Muscle layer of duodenum (tissue), 2 donors: ENCODE results near the gene FOS.

Experiments used
- H3K27ac ChIP-seq: one replicate; pipeline ENCODE4 v1.7.0; 2013; ENCODE audit warnings: mild to moderate bottlenecking, low read length
- H3K27me3 ChIP-seq: one replicate; pipeline ENCODE4 v1.7.0; 2013; ENCODE audit warnings: low read depth, mild to moderate bottlenecking, control low read depth, low read length
- H3K36me3 ChIP-seq, 2 donors: one replicate each; pipeline ENCODE4 v1.7.0; 2013; ENCODE audit warnings: low read length in 2 of 2, control low read depth in 1 of 2, mild to moderate bottlenecking in 1 of 2; ENCODE audit not compliant: insufficient read depth in 2 of 2, control insufficient read depth in 1 of 2
- H3K4me1 ChIP-seq, 2 donors: one replicate each; pipeline ENCODE4 v1.7.0; 2013; ENCODE audit warnings: low read length in 2 of 2, mild to moderate bottlenecking in 2 of 2, control low read depth in 1 of 2, moderate library complexity in 1 of 2; ENCODE audit not compliant: insufficient read depth in 2 of 2, control insufficient read depth in 1 of 2
- H3K4me3 ChIP-seq, 2 donors: one replicate each; pipeline ENCODE4 v1.7.0; 2013; ENCODE audit warnings: low read length in 2 of 2, low read depth in 1 of 2, mild to moderate bottlenecking in 1 of 2
- H3K9me3 ChIP-seq, 2 donors: one replicate each; pipeline ENCODE4 v1.7.0; 2013; ENCODE audit warnings: low read length in 2 of 2, control low read depth in 1 of 2, mild to moderate bottlenecking in 1 of 2; ENCODE audit not compliant: control insufficient read depth in 1 of 2
- donor health status: healthy.

Gene FOS

DNA sequence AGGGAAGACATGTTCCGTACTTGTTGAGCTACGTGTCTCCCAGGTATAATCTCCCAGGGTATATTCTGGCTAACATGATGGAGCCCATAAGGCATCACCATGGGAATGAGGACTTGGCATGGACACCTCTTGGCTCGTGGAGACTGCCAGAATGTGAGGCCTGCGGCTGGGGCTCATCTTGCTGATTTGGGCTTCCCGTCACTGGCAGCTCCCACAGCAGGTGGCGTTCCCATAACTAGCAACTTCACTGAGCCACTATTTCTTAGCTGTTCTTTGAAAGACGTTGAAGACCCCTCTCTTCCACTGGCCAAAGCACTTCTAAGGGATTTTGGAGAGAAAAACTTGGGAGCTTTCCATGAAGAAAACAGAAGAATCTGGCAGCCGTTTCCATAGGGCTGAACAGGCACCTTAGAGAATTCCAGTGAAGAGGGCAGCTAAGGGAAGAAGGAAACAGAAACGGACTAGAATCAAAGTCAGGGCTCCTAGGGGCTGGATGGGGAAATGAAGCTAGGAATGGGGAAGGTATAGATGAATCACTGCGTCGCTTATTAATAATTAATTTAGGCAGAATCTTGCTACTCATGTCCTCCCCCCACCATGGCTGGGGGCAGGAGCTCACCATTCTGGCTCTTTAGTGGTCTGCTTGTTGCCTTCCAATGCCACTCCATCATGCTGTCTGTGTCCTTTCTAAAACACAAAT is 39.7 kb upstream of the FOS start:
- H3K4me1 ChIP-seq = peaks cover 4 to 33% of the 10 kb centered on the region in 2 donors
- peak overlapping the region; percentile 66 for H3K27ac ChIP-seq
- H3K36me3 ChIP-seq = no peaks in the 10 kb centered on the region
- H3K4me3 ChIP-seq = no peak overlapping the region
- H3K9me3 ChIP-seq = no peaks in the 10 kb centered on the region
- H3K27me3 ChIP-seq = no peaks in the 10 kb centered on the region

GRCh38 chr14:75240781-75241180 is 37.8 kb upstream of the FOS start:
- Histone ChIP-seq H3K4me3 (no peak overlapping the region), H3K36me3 (no peaks in the 10 kb centered on the region), H3K9me3 (no peaks in the 10 kb centered on the region), H3K27ac (no peak overlapping the region), H3K4me1 (peaks cover 4 to 33% of the 10 kb centered on the region in 2 donors), H3K27me3 (no peaks in the 10 kb centered on the region)

- no peaks in the 10 kb centered on the region for H3K27me3 ChIP-seq
- H3K27ac ChIP-seq = no peak overlapping the region
- H3K4me1 ChIP-seq = peaks cover 3 to 19% of the 10 kb centered on the region in 2 donors
- no peaks in the 10 kb centered on the region for H3K9me3 ChIP-seq
- H3K4me3 ChIP-seq = no peak overlapping the region
- H3K36me3 ChIP-seq = no peaks in the 10 kb centered on the region
Observed at GRCh38 chr14:75242546-75243273, 35.9 kb upstream of the FOS start.

DNA sequence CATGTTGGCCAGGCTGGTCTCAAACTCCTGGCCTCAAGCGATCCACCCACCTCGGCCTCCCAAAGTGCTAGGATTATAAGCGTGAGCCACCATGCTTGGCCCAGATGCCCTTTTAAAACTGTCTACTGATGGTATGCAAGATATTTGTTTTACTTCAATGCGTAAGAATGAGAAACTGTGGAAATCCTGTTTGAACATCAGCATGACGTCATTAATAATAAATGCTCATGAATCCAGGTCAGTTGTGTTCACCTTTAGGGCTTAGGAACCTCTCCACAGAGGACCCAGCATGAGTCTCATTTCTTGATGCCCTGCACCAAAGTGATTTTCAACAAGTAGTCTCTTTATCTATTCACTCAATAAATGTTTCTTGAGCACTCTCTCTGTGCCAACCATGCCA is 34.5 kb upstream of the FOS start:
- H3K9me3 ChIP-seq = no peaks in the 10 kb centered on the region
- H3K27ac ChIP-seq = no peak overlapping the region
- H3K27me3 ChIP-seq = no peaks in the 10 kb centered on the region
- H3K4me3 ChIP-seq = no peak overlapping the region
- H3K36me3 ChIP-seq = no peaks in the 10 kb centered on the region
- H3K4me1 ChIP-seq = peaks cover 4 to 7% of the 10 kb centered on the region in 2 donors

DNA sequence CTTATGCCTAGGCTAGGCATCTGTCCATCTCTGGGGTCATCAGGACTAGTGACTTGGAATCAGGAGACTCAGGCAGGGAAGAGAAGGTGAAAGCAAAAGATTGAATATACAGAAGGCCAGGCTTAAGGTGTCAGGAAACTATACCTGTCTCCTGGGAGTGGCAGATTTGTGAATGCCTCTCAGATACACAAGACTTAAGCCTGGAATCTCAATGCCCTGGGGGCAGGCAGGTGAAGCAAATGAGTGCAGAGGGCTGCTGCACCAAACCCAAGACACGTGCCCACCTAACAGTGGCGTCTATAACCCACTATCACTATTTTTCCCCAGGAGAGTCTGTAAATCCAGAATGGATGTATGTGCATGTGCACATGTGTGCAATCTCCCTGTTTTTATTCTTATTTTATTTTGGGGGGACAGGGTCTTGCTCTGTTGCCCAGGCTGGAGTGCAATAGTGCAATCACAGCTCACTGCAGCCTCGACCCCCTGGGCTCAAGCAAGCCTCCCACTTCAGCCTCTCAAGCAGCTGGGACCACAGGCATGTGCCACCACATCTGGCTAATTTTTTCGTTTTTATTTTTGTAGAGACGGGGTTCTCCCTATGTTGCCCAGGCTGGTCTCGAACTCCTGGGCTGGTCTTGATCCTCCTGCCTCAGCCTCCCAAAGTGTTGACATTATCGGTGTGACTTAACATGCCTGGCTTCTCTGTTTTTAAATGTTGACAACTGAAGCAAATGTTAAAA is 31.9 kb upstream of the FOS start:
- Histone ChIP-seq H3K36me3 (no peaks in the 10 kb centered on the region), H3K4me3 (no peak overlapping the region), H3K27ac (no peak overlapping the region), H3K27me3 (no peaks in the 10 kb centered on the region), H3K9me3 (no peaks in the 10 kb centered on the region), H3K4me1 (peaks cover 0 to 4% of the 10 kb centered on the region in 2 donors)

DNA sequence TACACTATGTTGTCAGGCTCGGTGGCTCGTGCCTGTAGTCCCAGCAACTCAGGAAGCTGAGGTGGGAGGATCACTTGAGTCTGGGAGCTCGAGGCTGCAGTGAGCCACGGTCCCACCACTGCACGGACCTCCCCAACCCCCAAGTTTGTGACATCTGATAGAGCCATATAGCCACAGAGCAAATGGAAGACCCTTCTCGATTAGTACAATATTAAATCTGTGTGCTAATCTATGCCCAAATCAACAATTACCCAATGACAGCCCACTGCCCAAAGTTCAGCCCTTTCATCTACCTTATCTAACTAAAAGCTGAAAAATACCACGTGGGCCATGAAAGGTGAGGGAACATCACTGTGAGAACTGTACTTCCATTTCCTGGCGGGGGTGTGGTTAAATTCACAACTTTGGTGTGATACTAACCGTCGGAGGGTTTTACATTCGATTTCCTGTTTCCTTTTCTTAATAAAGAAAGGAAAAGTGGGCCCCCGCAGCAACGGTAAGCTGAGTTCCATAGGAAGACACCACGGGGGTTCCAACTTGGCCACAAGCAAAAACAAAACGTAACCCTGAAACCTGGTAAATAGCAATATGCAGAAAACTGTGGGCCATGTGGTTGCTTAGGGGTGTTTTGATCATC is 31.2 kb upstream of the FOS start:
- no peak overlapping the region for H3K27ac ChIP-seq
- no peaks in the 10 kb centered on the region for H3K27me3 ChIP-seq
- peaks cover 0 to 4% of the 10 kb centered on the region in 2 donors for H3K4me1 ChIP-seq
- H3K4me3 ChIP-seq = no peak overlapping the region
- H3K9me3 ChIP-seq = no peaks in the 10 kb centered on the region
- no peaks in the 10 kb centered on the region for H3K36me3 ChIP-seq

DNA sequence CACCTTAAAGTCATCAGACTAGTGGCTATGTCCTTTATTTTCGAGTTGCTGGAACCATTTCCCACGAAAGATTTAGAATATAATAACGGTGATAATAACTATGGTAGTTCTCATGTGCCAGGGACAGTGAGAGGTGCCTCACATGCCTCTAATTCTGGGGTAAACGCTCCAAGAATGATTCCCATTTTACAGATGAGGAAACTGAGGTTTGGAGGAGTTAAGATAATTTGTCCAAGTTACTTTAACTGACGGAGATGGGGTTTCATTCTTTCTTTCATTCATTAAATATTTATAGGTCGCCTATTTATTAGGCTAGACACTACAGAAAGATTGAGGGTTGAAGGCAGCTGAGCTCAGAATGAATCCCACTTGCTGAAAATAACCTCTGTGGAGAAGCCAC is 30.7 kb upstream of the FOS start:
- Histone ChIP-seq H3K27ac (no peak overlapping the region), H3K36me3 (no peaks in the 10 kb centered on the region), H3K27me3 (no peaks in the 10 kb centered on the region), H3K4me3 (no peak overlapping the region), H3K4me1 (peaks cover 0 to 4% of the 10 kb centered on the region in 2 donors), H3K9me3 (no peaks in the 10 kb centered on the region)

DNA sequence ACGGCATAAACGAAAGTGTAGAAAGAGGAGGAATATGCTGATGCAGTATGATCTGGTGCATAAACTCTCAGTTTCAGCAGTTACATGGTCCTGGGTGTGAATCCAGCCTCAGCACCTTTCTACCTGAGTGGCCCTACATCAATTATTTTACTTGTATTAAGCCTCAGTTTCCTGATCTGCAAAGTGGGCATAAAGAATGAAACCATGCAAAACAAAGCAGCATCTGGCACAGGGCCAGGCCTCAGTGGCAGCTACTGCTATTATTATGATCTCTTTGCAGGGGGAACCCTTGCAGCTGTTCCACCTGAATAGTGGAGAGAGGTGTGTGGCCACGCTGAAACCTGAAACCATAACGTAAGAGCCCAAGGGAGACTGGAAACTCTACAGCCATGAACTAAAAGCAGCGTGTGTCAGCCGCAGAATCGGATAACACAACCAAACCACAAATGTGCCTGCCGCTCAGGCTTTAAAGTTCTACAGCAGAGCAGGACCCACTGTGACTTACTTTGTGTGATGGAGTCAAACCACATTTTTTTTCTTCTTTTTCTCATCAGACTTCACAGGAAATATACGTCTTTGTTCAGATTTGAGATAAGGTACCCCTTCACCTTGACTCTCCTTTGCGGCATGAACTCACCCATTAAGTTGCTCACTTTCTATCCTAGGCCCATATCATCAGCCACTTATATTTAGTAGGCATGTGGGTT is 29.2 kb upstream of the FOS start:
- H3K27ac ChIP-seq = no peak overlapping the region
- H3K4me1 ChIP-seq = peaks cover 0 to 4% of the 10 kb centered on the region in 2 donors
- H3K27me3 ChIP-seq = no peaks in the 10 kb centered on the region
- H3K4me3 ChIP-seq = no peak overlapping the region
- no peaks in the 10 kb centered on the region for H3K9me3 ChIP-seq
- H3K36me3 ChIP-seq = no peaks in the 10 kb centered on the region

- Histone ChIP-seq H3K36me3 (no peaks in the 10 kb centered on the region), H3K27ac (no peak overlapping the region), H3K9me3 (no peaks in the 10 kb centered on the region), H3K4me3 (no peak overlapping the region), H3K4me1 (peaks cover 0 to 4% of the 10 kb centered on the region in 2 donors), H3K27me3 (no peaks in the 10 kb centered on the region)
Observed at GRCh38 chr14:75249958-75250336, 28.7 kb upstream of the FOS start.

GRCh38 chr14:75250800-75251199 is 27.8 kb upstream of the FOS start:
- Histone ChIP-seq H3K27ac (no peak overlapping the region), H3K4me1 (peaks cover 0 to 4% of the 10 kb centered on the region in 2 donors), H3K36me3 (no peaks in the 10 kb centered on the region)

More at GRCh38 chr14:75250800-75251199, 27.8 kb upstream of the FOS start:
- Histone ChIP-seq H3K27me3 (no peaks in the 10 kb centered on the region), H3K9me3 (no peaks in the 10 kb centered on the region), H3K4me3 (no peak overlapping the region)
